Erythroblast (primary cell): Measurements from ENCODE around the gene GNG7.

Source experiments
- GATA1 ChIP-seq: IDR thresholded peaks from 2 replicates; pipeline ENCODE4 v1.6.1; 2011; ENCODE audit warnings: low read depth, mild to moderate bottlenecking, control low read depth, low read length, moderate library complexity
- POLR2A ChIP-seq: IDR thresholded peaks from 2 replicates; pipeline ENCODE4 v1.6.1; 2011; ENCODE audit warnings: mild to moderate bottlenecking, low read length

GRCh38 chr19:2627855-2628254 lies 74.6 kb downstream of the GNG7 start:
- TF ChIP-seq POLR2A (no peak), GATA1 (no peak)
